Esophagus squamous epithelium (tissue), 4 donors: Measurements from ENCODE around the gene CDC42BPB.

ENCODE experiments used
- POLR2A ChIP-seq, 4 donors: fragments of 450-650 bp; IDR thresholded peaks; one replicate each; pipeline ENCODE4 v1.6.1; 2017; ENCODE audit warnings: antibody characterized with exemption in 4 of 4, mild to moderate bottlenecking in 4 of 4, moderate library complexity in 3 of 4
- TF ChIP-seq, protein P1 (sequence below), 6 experiments: fragments of 450-650 bp in 4 of 6; fragments of 200-600 bp in 2 of 6; sonication (generic) in 2 of 6; IDR thresholded peaks; one replicate each; pipeline ENCODE4 v1.5.1; 2016 to 2019; ENCODE audit warnings: antibody characterized with exemption in 6 of 6, mild to moderate bottlenecking in 4 of 6, moderate library complexity in 4 of 6

DNA sequence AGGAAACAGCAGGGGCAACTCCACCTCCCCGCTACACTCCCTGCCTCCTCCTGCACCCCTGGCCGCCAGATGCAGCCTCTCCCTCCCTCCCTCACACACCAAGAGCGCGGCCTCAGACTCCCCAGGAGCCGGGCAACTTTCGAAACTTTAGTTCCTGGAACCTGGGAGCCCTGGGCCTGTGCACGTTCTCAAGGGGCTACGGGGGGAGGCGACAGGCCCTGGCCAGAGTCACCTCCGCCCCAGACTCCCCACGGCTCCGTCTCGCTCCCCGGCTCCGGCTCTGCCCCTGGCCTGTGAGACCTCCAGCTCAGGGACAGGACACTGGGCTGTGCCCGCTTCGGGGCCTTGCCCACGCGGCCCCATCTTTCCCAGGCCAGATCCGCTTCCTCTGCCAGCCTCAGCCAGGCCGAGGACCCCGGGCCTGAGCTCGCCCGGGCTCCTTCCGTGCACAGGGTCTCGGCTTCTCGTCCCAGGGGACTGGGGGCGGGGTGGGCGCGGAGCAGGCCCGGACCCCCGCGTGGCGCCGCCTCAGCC is 129.4 kb downstream of the CDC42BPB start:
- TF ChIP-seq, protein P1, sequence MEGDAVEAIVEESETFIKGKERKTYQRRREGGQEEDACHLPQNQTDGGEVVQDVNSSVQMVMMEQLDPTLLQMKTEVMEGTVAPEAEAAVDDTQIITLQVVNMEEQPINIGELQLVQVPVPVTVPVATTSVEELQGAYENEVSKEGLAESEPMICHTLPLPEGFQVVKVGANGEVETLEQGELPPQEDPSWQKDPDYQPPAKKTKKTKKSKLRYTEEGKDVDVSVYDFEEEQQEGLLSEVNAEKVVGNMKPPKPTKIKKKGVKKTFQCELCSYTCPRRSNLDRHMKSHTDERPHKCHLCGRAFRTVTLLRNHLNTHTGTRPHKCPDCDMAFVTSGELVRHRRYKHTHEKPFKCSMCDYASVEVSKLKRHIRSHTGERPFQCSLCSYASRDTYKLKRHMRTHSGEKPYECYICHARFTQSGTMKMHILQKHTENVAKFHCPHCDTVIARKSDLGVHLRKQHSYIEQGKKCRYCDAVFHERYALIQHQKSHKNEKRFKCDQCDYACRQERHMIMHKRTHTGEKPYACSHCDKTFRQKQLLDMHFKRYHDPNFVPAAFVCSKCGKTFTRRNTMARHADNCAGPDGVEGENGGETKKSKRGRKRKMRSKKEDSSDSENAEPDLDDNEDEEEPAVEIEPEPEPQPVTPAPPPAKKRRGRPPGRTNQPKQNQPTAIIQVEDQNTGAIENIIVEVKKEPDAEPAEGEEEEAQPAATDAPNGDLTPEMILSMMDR (IDR thresholded peaks at IDR 0.05), result no peak
- TF ChIP-seq POLR2A (IDR thresholded peaks at IDR 0.05), result no peak
